T-cell (primary cell): ENCODE measurements around the gene TRABD. TPM values are rescaled to one million over a fixed set of nuclear protein-coding genes. Genes with fewer than 3 reads are reported as not detected.

Experiments
- ATAC-seq, 4 experiments: fragments of 200-7000 bp in 3 of 4; fragments of 150-1000 bp in 1 of 4; cut with Tn5 transposase; replicated peaks in 1 of 4; 1 replicate in 3 of 4; 2 replicates in 1 of 4; pipeline ENCODE4 v1.10.0; 2021; ENCODE audit warnings: moderate library complexity in 3 of 4, mild to moderate bottlenecking in 2 of 4, moderate number of reproducible peaks in 1 of 4
- CTCF ChIA-PET, 2 donors: fragments of 300-600 bp; sonication (Branson Sonifier 250); formaldehyde crosslinking; loops; one replicate each; lab custom pipeline; 2022; ENCODE audit warnings: antibody characterized with exemption in 2 of 2; lab: Charles Lee
- POLR2A ChIA-PET, 2 donors: fragments of 300-600 bp; sonication (Branson Sonifier 250); formaldehyde crosslinking; loops; one replicate each; lab custom pipeline; 2022; ENCODE audit warnings: antibody characterized with exemption in 2 of 2; lab: Charles Lee
- DNase-seq, 35 experiments: peaks; one replicate each; pipeline versions ENCODE4 v3.0.0 to v3.0.0-alpha.2; 2013 to 2023
- H3K27ac ChIP-seq: one replicate; pipeline ENCODE4 v1.5.1; 2013; ENCODE audit warnings: low read length
- H3K27me3 ChIP-seq, 2 experiments: replicated peaks in 1 of 2; 1 replicate in 1 of 2; 2 replicates in 1 of 2; pipeline versions ENCODE4 v1.6.1 to v1.7.0; 2013; ENCODE audit warnings: low read length in 1 of 2, mixed read lengths in 1 of 2; ENCODE audit not compliant: control insufficient read depth in 2 of 2, insufficient read depth in 2 of 2; ENCODE audit errors: extremely low read depth in 1 of 2
- H3K36me3 ChIP-seq, 2 donors: 1 replicate in 1 of 2; 2 replicates in 1 of 2; pipeline versions ENCODE4 v1.6.1 to v1.7.0; 2013; ENCODE audit warnings: low read length in 1 of 2; ENCODE audit not compliant: control insufficient read depth in 2 of 2, insufficient read depth in 1 of 2; ENCODE audit errors: extremely low read depth in 1 of 2
- H3K4me1 ChIP-seq, 2 experiments: 1 replicate in 1 of 2; 2 replicates in 1 of 2; pipeline versions ENCODE4 v1.6.1 to v1.7.0; 2013; ENCODE audit warnings: low read length in 2 of 2, mixed read lengths in 1 of 2; ENCODE audit not compliant: insufficient read depth in 2 of 2, control insufficient read depth in 1 of 2; ENCODE audit errors: extremely low read depth in 1 of 2
- H3K4me3 ChIP-seq, 2 donors: 1 replicate in 1 of 2; 2 replicates in 1 of 2; pipeline versions ENCODE4 v1.5.1 to v1.7.0; 2013; ENCODE audit warnings: mild to moderate bottlenecking in 2 of 2, low read length in 1 of 2, moderate library complexity in 1 of 2; ENCODE audit not compliant: control insufficient read depth in 1 of 2; ENCODE audit errors: extremely low read depth in 1 of 2
- H3K9me3 ChIP-seq: 2 replicates; pipeline ENCODE4 v1.7.0; 2013
- H3K27ac Mint-ChIP-seq, 2 donors: one replicate each; pipeline ENCODE4 v1.8.0; 2020 to 2021; ENCODE audit warnings: mild to moderate bottlenecking in 2 of 2, mixed read lengths in 2 of 2
- H3K27me3 Mint-ChIP-seq, 2 donors: one replicate each; pipeline ENCODE4 v1.8.0; 2021 to 2022; ENCODE audit warnings: mixed read lengths in 2 of 2
- H3K36me3 Mint-ChIP-seq: one replicate; pipeline ENCODE4 v1.8.0; 2021; ENCODE audit warnings: mixed read lengths
- H3K4me1 Mint-ChIP-seq, 3 donors: one replicate each; pipeline ENCODE4 v1.8.0; 2020 to 2022; ENCODE audit warnings: mixed read lengths in 3 of 3, mild to moderate bottlenecking in 1 of 3
- H3K4me3 Mint-ChIP-seq, 3 donors: one replicate each; pipeline ENCODE4 v1.8.0; 2020 to 2022; ENCODE audit warnings: mild to moderate bottlenecking in 3 of 3, mixed read lengths in 3 of 3, moderate library complexity in 3 of 3
- H3K9me3 Mint-ChIP-seq, 3 donors: one replicate each; pipeline ENCODE4 v1.8.0; 2020 to 2022; ENCODE audit warnings: mixed read lengths in 3 of 3
- WGBS: methylation state at CpG from one replicate; pipeline ENCODE4 v1.1.5; 2013; ENCODE audit warnings: missing lambda C conversion rate; ENCODE audit not compliant: insufficient coverage; 5-methylcytosine and 5-hydroxymethylcytosine counted together
- total RNA-seq, 35 experiments: library from RNA in 6 of 35; stranded (reverse) in 6 of 35; fragments of 120-200 nt in 1 of 35; gene quantifications; one replicate each; pipeline versions ENCODE4 v1.2.1 to v1.2.4 and lab custom pipeline; 2013 to 2026

TRABD gene
- total RNA-seq, 5 donors from 2014 or later (not counting 1 experiment from before 2014, with no cell fraction given) = 116 to 213 (median 175) TPM

- no peak for DNase-seq
- peaks cover 4 to 12% (median 6%) of the 10 kb centered on the region in 3 donors for H3K4me1 Mint-ChIP-seq
- Histone ChIP-seq H3K27ac (no peak overlapping the region), H3K9me3 (no peaks in the 10 kb centered on the region), H3K27me3 (peaks cover 4 to 58% of the 10 kb centered on the region in 2 experiments), H3K36me3 (no peaks in the 10 kb centered on the region), H3K4me3 (no peak overlapping the region), H3K4me1 (peaks cover 0 to 6% of the 10 kb centered on the region in 2 experiments)
- CTCF ChIA-PET = no interaction called here
- H3K4me3 Mint-ChIP-seq = peak overlapping the region; percentile 66 to 78 (median 70)
- no peaks in the 10 kb centered on the region for H3K9me3 Mint-ChIP-seq
- peaks cover 25 to 45% of the 10 kb centered on the region in 2 donors for H3K27me3 Mint-ChIP-seq
- no peaks in the 10 kb centered on the region for H3K36me3 Mint-ChIP-seq
- peak overlapping the region in 1 of 2 donors; percentile 19 for H3K27ac Mint-ChIP-seq
- POLR2A ChIA-PET = no interaction called here
- no peak for ATAC-seq
- 38% methylated on average over 14 of the region's 36 CpGs for WGBS
These were observed 16.4 kb upstream of the TRABD start for GRCh38 chr22:50169181-50169759.

- peaks cover 24 to 42% of the 10 kb centered on the region in 2 donors for H3K27me3 Mint-ChIP-seq
- CTCF ChIA-PET = no interaction called here
These were observed 15.9 kb upstream of the TRABD start for GRCh38 chr22:50169774-50170341.

GRCh38 chr22:50170453-50171318, 15.0 kb upstream of the TRABD start, which contains the start of gene PANX2:
Gene PANX2, plus strand, starts transcription at chr22:50170731. Its CDS starts 0 bp downstream, at chr22:50170731.
- POLR2A ChIA-PET = no interaction called here
- Mint-ChIP-seq H3K27ac (no peak within 1 kb of the TSS), H3K4me3 (peak within 1 kb of the TSS; percentile 61 to 78 (median 73)), H3K27me3 (peaks cover 24 to 45% of the 10 kb centered on the region in 2 donors), H3K4me1 (peaks cover 4 to 12% (median 6%) of the 10 kb centered on the region in 3 donors), H3K9me3 (no peaks in the 10 kb centered on the region), H3K36me3 (no peaks in the 10 kb centered on the region)
- CTCF ChIA-PET = no interaction called here
- peak in 2 of 4 experiments; percentile 14 to 39 for ATAC-seq
- H3K4me3 ChIP-seq = no peak within 1 kb of the TSS
- H3K36me3 ChIP-seq = no peaks in the 10 kb centered on the region
- H3K27ac ChIP-seq = no peak within 1 kb of the TSS
- peaks cover 0 to 6% of the 10 kb centered on the region in 2 experiments for H3K4me1 ChIP-seq
- DNase-seq = no peak
- no peaks in the 10 kb centered on the region for H3K9me3 ChIP-seq
- WGBS = 50% methylated on average over 56 of the region's 105 CpGs
- peaks cover 4 to 61% of the 10 kb centered on the region in 2 experiments for H3K27me3 ChIP-seq

More at GRCh38 chr22:50169774-50170341, 15.9 kb upstream of the TRABD start:
- WGBS = under 1% methylated on average over 50 of the region's 70 CpGs
- peak overlapping the region in 2 of 3 donors; percentile 38 to 45 for H3K4me3 Mint-ChIP-seq
- no peaks in the 10 kb centered on the region for H3K36me3 ChIP-seq
- H3K27ac ChIP-seq = no peak overlapping the region
- H3K27ac Mint-ChIP-seq = no peak overlapping the region
- no peaks in the 10 kb centered on the region for H3K9me3 Mint-ChIP-seq
- H3K4me1 Mint-ChIP-seq = peaks cover 4 to 12% (median 6%) of the 10 kb centered on the region in 3 donors
- POLR2A ChIA-PET = no interaction called here
- H3K4me1 ChIP-seq = peaks cover 0 to 6% of the 10 kb centered on the region in 2 experiments
- no peak overlapping the region for H3K4me3 ChIP-seq
- peaks cover 4 to 61% of the 10 kb centered on the region in 2 experiments for H3K27me3 ChIP-seq
- peak; percentile 51 to 78 (median 62) for ATAC-seq
- H3K36me3 Mint-ChIP-seq = no peaks in the 10 kb centered on the region
- peak in 4 of 35 experiments; percentile 15 to 35 (median 26) for DNase-seq
- no peaks in the 10 kb centered on the region for H3K9me3 ChIP-seq

GRCh38 chr22:50171319-50171964, 14.3 kb upstream of the TRABD start:
- Mint-ChIP-seq H3K9me3 (no peaks in the 10 kb centered on the region), H3K4me1 (peaks cover 4 to 12% (median 6%) of the 10 kb centered on the region in 3 donors), H3K27ac (no peak overlapping the region), H3K4me3 (peak overlapping the region; percentile 61 to 73 (median 73)), H3K36me3 (no peaks in the 10 kb centered on the region), H3K27me3 (peaks cover 24 to 45% of the 10 kb centered on the region in 2 donors)
- H3K4me3 ChIP-seq = no peak overlapping the region
- ChIA-PET POLR2A (no interaction called here), CTCF (no interaction called here)
- peaks cover 0 to 6% of the 10 kb centered on the region in 2 experiments for H3K4me1 ChIP-seq
- peaks cover 4 to 64% of the 10 kb centered on the region in 2 experiments for H3K27me3 ChIP-seq
- no peaks in the 10 kb centered on the region for H3K36me3 ChIP-seq
- H3K27ac ChIP-seq = no peak overlapping the region
- ATAC-seq (no peak), DNase-seq (no peak)
- H3K9me3 ChIP-seq = no peaks in the 10 kb centered on the region
- 90% methylated on average over 11 of the region's 15 CpGs for WGBS

- H3K4me3 Mint-ChIP-seq = peak overlapping the region in 2 of 3 donors; percentile 13 to 73
- H3K27me3 ChIP-seq = peaks cover 4 to 64% of the 10 kb centered on the region in 2 experiments
- H3K36me3 Mint-ChIP-seq = no peaks in the 10 kb centered on the region
- ChIA-PET CTCF (no interaction called here), POLR2A (no interaction called here)
- H3K36me3 ChIP-seq = no peaks in the 10 kb centered on the region
- H3K4me1 Mint-ChIP-seq = peaks cover 4 to 12% (median 6%) of the 10 kb centered on the region in 3 donors
- H3K9me3 Mint-ChIP-seq = no peaks in the 10 kb centered on the region
- H3K27ac Mint-ChIP-seq = no peak overlapping the region
- no peak overlapping the region for H3K4me3 ChIP-seq
- DNase-seq (no peak), ATAC-seq (no peak)
- no peaks in the 10 kb centered on the region for H3K9me3 ChIP-seq
- peaks cover 24 to 45% of the 10 kb centered on the region in 2 donors for H3K27me3 Mint-ChIP-seq
- H3K4me1 ChIP-seq = peaks cover 0 to 6% of the 10 kb centered on the region in 2 experiments
- no peak overlapping the region for H3K27ac ChIP-seq
- 86% methylated on average over 11 of the region's 13 CpGs for WGBS
These were observed 13.7 kb upstream of the TRABD start for GRCh38 chr22:50171965-50172421.
